GM21367 (cell line): Measurements from ENCODE around the gene STK26.
"Not testable (repeated sequence)": the region's sequence is repeated elsewhere in the genome, so short reads cannot be mapped to it uniquely, and the experiment has no call there.

ENCODE experiments used
- ATAC-seq: cut with Tn5 transposase; IDR thresholded peaks from one replicate; pipeline ENCODE4 v1.9.1; 2021; ENCODE audit not compliant: unreplicated experiment

Gene STK26

DNA sequence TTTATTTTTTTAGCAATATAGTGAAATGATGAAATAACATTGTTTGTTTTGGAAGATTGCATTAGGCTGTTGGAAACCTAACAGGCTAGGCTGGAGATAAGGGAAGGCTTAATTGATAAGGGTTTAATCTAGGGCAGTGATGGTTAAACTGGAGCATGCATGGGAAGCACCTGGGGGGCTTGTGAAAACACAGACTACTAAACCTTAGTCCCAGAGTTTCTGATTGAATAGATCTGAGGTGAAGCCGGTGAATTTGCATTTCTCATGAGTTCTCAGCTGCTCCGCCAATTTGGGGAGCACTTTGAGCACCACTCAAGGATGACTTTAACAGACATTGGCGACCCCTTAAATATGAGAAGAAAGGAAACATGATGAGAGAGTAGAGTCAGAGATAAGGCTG is 11.5 kb downstream of the STK26 start:
- ATAC-seq: no peak

GRCh38 chrX:132037479-132037993 is 14.4 kb downstream of the STK26 start:
- ATAC-seq: no peak

DNA sequence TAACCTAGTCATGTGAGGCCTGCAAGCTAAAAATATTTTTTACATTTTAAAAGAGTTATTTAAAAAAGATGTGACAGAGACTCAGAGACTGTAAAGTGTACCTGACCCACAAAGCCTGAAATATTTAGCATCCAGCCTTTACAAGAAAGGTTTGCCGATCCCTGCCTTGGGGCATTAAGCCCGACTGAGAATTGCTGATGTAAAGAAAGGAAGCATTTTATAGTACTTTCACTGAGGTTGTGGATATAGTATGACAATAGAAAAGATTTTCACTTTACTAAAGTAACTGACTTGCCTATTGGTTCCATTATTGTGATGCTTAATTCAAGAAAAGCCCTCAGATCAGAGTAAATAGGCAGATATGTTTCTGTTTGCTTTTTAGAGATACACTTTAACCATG is 17.0 kb downstream of the STK26 start:
- ATAC-seq: no peak

DNA sequence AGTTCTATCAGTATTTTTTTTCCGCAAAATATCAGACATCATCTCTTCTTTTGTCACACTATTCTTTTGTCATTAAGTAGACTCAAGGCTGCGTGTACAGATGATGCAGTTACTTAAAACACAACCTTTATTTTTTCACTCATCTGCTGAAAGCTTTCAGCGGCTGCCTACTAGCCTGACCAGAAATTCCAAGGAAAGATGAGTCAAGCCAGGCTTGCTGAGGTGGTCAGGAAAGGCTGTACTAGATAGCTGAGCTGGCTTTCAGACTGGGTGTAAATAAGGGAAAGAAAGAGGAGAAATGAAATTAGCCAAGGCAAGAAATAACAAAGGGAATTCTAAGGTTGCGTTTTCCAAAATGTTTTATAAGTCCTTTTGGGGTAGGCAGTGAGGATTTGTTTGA is 17.9 kb downstream of the STK26 start:
- no peak for ATAC-seq

DNA sequence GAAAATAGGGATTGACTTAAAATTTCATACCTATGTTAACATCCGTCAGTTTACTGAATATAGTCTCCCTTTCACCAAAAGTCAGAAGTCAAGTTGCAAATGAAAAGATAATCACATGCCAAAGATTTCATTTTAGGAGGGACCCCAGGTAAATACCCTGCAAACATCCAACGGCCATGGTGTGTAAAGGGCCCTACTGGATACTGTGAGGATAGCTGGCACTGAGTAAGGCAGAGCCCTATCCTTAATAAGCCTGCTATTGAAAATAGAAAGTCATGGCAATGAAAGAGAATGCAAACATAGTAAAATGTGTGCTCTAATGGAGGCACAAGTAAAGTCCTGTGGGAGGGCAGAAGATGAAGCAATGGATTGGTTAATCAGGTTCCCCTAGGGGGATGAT is 20.9 kb downstream of the STK26 start:
- ATAC-seq: no peak

GRCh38 chrX:132044953-132045352 is 21.9 kb downstream of the STK26 start:
- ATAC-seq: no peak

DNA sequence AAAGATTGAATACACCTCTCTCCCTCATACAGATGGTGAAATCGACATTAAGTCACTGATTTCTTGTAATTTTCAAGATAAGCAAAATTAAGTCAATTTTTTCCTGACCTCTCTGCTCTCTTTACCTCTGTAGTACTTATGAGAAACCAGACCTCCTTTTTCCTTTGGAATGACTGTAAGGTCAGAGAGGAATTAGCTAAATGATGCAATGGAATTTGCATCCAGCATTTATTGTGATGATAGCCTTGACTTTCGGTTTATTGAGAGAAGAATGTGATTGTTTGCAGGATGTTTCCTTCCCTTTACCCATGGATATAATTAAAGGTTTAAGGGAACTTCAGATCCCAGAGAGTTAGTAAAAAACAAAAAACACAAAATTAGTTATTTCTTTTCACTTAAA is 22.4 kb downstream of the STK26 start:
- no peak for ATAC-seq

DNA sequence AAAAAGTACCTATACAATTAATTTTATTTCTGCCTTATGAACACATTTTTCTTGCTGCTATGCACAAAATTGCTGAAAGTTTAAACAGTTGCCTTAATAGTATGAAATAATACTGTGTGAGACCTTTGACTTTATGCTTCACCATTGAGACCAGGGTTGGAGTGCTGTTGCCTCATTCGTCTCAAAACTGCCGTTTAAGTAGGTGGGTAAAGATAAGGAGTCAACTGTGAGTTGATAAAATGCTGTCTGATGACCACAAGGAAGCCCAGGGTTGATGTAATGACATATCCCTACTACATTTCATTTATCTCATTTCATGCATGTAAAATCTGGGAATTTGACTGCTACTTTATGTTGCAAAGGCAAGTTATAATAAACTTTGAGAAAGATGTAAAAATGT is 23.4 kb downstream of the STK26 start:
- no peak for ATAC-seq

DNA sequence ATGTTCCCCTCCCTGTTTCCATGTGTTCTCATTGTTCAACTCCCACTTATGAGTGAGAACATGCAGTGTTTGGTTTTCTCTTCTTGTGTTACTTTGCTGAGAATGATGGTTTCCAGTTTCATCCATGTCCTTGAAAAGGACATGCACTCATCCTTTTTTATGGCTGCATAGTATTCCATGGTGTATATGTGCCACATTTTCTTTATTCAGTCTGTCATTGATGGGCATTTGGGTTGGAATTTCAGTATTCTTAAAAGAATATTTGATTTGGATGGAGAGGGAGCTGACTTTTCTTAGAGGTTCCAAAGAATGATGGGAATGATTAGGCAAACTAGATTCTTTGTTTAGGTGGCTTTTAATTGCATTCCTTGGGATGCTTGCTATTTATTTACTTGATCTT is 28.7 kb downstream of the STK26 start:
- not testable (repeated sequence) for ATAC-seq

DNA sequence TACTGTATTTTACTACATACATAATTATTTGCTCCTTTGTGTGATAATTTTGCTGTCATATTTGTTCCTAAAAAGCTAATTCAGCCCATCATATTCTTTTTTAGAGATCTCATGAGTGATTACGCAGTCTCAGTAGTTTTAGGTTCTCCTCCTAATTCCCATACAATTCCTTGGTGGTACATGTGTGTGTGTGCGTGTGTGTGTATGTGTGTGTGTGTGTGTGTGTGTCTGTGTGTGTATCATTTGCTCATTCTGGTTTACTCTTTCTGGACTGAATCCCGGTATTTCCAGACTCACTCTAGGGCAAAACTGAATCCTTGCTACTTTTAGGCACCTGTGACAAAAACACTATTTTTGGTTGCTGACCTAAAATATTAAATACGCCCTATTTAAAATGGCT is 34.9 kb downstream of the STK26 start:
- ATAC-seq: no peak

GRCh38 chrX:132058975-132059374 is 35.9 kb downstream of the STK26 start:
- no peak for ATAC-seq

DNA sequence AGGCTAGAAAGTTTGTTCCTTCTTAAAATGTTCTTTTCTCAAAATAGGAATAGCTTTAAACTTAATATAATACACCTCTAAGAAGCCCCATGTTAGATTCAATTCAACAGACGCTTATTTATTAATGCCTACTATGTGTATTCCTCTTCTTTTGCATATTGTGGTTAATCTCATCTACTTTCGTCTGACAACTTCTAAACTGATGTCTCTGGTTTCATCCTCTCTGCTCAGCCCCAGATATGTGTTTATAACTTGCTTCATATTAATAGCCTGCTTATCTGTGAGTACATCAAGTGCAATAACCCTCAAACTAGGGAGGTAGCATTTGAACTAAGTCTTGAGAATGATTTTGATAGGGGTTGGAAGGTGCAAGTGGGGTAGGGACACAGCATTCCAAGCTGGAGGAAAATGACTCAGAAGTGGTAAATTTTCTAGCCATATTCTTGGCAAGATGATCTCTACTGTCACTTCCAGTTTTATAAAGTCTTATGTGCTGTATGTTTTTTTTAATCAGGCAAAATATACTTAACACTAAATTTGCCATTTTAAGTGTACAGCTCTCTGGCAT is 37.0 kb downstream of the STK26 start:
- ATAC-seq: no peak

- no peak for ATAC-seq
Observed at GRCh38 chrX:132063334-132063733, 40.2 kb downstream of the STK26 start.

DNA sequence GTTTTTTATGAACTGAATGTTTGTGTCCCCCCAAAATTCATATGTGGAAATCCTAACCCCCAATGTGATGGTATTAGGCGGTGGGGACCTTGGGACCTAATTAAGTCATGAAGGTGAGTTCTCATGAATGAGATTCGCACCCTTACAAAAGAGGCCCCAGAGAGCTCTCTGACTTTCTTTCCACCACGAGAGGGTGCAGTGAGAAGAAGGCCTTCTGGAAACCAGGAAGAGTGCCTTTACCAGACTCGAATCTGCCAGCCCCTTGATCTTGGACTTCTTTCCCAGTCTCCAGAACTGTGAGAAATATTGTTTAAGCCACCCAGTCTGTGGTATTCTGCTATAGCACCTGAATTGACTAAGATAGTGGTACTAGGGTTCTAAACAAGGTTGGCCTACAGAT is 40.8 kb downstream of the STK26 start:
- ATAC-seq: no peak

DNA sequence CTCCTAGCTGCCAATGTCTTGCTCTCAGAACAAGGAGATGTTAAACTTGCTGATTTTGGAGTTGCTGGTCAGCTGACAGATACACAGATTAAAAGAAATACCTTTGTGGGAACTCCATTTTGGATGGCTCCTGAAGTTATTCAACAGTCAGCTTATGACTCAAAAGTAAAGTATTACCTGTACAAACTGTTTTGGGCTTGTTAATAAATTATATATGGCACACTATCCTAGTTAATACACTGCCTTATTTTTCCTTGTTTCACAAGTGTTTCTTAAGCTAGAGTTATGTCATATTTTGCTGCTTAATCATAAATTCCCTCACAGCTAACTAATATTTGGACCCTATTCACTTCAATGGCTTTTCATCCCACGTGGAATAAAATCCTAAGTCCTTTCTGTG is 45.3 kb downstream of the STK26 start:
- no peak for ATAC-seq

GRCh38 chrX:132071254-132071653 is 48.2 kb downstream of the STK26 start:
- ATAC-seq: no peak

DNA sequence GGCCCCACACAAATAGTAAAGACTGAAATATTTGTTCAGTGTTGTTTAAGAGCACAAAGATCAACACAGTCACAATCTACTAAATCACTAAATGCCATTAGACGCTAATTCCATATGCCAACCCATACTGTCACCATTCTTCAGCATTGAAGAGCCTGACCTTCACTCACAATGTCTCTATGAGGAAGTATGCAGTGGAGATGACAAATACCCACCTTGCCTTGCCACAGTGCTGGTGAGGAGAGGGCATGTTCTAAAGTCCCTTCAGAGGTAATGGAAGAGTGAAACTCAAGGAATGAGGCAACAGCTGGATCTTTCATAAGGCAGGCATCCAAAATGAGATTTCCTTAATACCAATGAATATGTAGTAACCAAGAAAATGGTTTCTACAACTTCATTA is 54.3 kb downstream of the STK26 start:
- ATAC-seq: no peak

DNA sequence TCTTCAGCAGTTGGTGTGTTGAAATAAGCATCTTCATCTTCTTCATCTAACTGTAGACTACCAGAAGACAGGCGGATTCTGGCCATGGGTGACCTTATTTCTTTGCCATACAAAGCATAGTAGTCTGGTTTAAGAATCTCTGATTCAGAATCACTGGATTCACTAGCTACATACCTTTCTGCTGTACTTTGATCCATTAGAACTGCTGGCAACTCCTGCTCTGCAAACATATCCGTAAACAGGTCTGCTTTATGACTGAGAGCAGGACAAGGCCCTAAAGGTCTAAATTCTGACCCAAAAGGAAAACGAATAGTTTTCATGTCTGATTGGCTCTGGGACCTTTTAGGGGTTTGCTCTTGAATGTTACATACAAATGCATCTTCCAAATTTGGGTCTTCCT is 54.8 kb downstream of the STK26 start:
- ATAC-seq: no peak

DNA sequence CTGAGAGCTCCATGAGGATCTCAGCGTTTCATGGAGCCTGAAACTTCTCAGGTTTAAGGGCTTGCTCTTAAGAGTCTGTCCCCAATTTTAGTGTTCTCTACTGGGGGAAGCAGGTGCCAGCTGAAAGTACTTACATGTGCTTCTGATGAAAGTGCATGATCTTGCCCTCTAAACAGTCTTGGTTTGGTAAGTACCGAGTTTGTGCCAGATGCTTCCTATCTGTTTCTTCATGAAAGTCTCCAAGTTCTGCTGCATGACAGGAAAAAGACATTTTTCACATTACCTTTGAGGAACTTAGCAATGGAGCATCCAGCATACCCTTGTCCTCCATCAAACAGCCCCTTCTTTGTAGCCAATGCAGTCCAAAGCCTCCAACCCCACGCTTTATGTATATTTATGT is 62.7 kb downstream of the STK26 start:
- no peak for ATAC-seq

GRCh38 chrX:132086672-132087071 is 63.6 kb downstream of the STK26 start:
- no peak for ATAC-seq

DNA sequence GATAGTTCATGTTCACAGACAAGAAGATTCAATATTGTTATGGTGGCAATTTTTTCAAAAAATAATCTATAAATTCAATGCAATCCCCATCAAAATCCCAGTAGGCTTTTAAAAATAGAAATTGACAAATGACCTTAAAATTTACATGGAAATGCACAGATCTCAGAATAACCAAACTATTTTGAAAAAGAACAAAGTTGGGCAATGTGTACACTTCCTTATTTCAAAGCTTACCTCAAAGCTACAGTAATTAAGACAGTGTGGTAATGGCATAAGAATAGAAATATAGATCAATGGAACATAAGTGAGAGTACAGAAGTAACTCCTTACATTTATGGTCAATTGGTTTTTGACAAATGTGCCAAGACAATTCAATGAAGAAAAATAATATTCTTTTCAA is 65.8 kb downstream of the STK26 start:
- no peak for ATAC-seq

DNA sequence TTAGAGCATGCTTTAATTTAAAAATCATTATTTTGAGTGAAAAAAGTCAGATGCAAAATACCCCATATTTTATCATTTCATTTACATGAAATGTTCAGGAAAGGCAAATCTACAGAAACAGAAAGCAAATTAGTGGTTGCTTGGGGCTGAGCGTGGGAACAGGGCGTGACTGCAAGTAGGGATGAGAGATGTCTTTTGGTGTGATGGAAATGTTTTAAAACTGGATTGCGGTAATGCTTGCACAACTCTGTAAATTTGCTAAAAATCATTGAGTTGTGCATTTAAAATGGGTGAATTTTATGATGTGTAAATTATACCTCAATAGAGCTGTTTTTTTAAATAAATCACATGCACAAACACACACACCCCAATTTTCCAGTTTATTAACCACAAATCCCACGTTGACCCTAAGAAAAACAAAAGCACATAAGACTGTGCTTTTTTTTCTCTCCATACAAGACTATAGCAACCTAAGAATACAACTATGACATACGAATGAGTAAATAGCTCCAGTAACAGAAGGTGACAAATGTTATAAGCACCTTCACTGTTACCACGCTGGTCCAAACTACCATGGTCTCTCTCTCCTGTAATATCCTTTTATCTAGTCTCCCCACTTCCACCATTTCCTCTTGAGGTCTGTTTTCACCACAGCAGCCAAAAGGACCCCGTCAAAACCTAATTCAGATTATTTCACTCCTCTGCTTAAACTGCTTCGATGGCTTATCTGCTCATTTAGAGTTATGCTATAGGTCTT is 67.5 kb downstream of the STK26 start:
- no peak for ATAC-seq
